K562 (cell line): ENCODE data around the gene CHST8. TPM values are rescaled to one million over a fixed set of nuclear protein-coding genes. Genes with fewer than 3 reads are reported as not detected.

Experiments
- ATAC-seq: fragments of 200-7000 bp; cut with Tn5 transposase; 3 replicates; pipeline ENCODE4 v1.9.1; 2020; ENCODE audit warnings: moderate library complexity
- BruUV-seq: library from RNA; stranded (reverse); fragments of 400-500 nt; replicated peaks from 2 replicates; lab custom pipeline; 2021; lab: Mats Ljungman, UMichigan
- CTCF ChIA-PET: fragments of 300-600 bp; formaldehyde crosslinking; extraction: SDS; loops from one replicate; lab custom pipeline; 2021; ENCODE audit warnings: low intra/inter-chr PET ratio; lab: Yijun Ruan, JAX
- POLR2A ChIA-PET: fragments of 300-600, 350-650 bp; sonication (Branson Sonifier 250); formaldehyde crosslinking; extraction: SDS; loops from one replicate; lab custom pipeline; 2021; ENCODE audit warnings: antibody characterized with exemption, inconsistent platforms; lab: Yijun Ruan, JAX
- DNase-seq, 4 experiments: peaks; one replicate each; pipeline versions ENCODE4 v3.0.0 to v3.0.0-alpha.2; 2011 to 2018; ENCODE audit warnings: low spot score in 3 of 4, mixed read lengths in 3 of 4; ENCODE audit errors: extremely low read depth in 1 of 4
- FAIRE-seq: peaks from 2 replicates; lab custom pipeline; 2011; peaks lifted over from hg19 to GRCh38; lab: Jason Lieb, UNC
- H2AFZ ChIP-seq: 2 replicates; pipeline ENCODE4 v1.6.0; 2011; ENCODE audit warnings: low read depth, low read length, control low read depth, inconsistent platforms
- H3K27ac ChIP-seq: fragments of 200-600 bp; 3 replicates; pipeline ENCODE4 v1.8.0; 2011; ENCODE audit warnings: low read depth, mild to moderate bottlenecking, control low read depth, inconsistent platforms, low read length, moderate library complexity, mixed read lengths; ENCODE audit errors: extremely low read depth
- H3K27me3 ChIP-seq, 2 experiments: fragments of 300-600 bp in 1 of 2; 2 replicates in 1 of 2; 3 replicates in 1 of 2; pipeline versions ENCODE4 v1.6.0 to v1.8.0; 2011; ENCODE audit warnings: inconsistent platforms in 2 of 2, low read length in 2 of 2, mild to moderate bottlenecking in 1 of 2, mixed read lengths in 1 of 2, moderate library complexity in 1 of 2; ENCODE audit not compliant: control insufficient read depth in 2 of 2, insufficient read depth in 2 of 2
- H3K36me3 ChIP-seq: fragments of 300-600 bp; 3 replicates; pipeline ENCODE4 v1.8.0; 2011; ENCODE audit warnings: mild to moderate bottlenecking, low read length, inconsistent platforms; ENCODE audit not compliant: control insufficient read depth, insufficient read depth
- H3K4me1 ChIP-seq, 2 experiments: fragments of 200-600 bp in 1 of 2; replicated peaks in 1 of 2; 2 replicates in 1 of 2; 3 replicates in 1 of 2; pipeline versions ENCODE4 v1.5.1 to v1.8.0; 2011; ENCODE audit warnings: inconsistent platforms in 2 of 2, low read length in 2 of 2, mild to moderate bottlenecking in 1 of 2, mixed read lengths in 1 of 2, moderate library complexity in 1 of 2; ENCODE audit not compliant: control insufficient read depth in 2 of 2, insufficient read depth in 2 of 2
- H3K4me2 ChIP-seq: 2 replicates; pipeline ENCODE4 v1.6.1; 2011; ENCODE audit warnings: low read length, control low read depth, inconsistent platforms, mixed read lengths; ENCODE audit not compliant: insufficient read depth
- H3K4me3 ChIP-seq: fragments of 200-600 bp; sonication (generic), shearing (Covaris generic); 2 replicates; pipeline ENCODE4 v1.5.1; 2016; ENCODE audit warnings: control low read depth, inconsistent platforms
- H3K79me2 ChIP-seq: fragments of 200-600 bp; 3 replicates; pipeline ENCODE4 v1.8.0; 2011; ENCODE audit warnings: low read length, inconsistent platforms; ENCODE audit not compliant: control insufficient read depth, insufficient read depth
- H3K9ac ChIP-seq, 2 experiments: 2 replicates each; pipeline versions ENCODE4 v1.6.0 to v1.6.1; 2011; ENCODE audit warnings: low read depth in 2 of 2, low read length in 2 of 2, control low read depth in 1 of 2, inconsistent platforms in 1 of 2, mild to moderate bottlenecking in 1 of 2, mixed read lengths in 1 of 2; ENCODE audit not compliant: insufficient read depth in 1 of 2
- H3K9me1 ChIP-seq: one replicate; pipeline ENCODE4 v1.6.0; 2011; ENCODE audit warnings: inconsistent platforms, mild to moderate bottlenecking, low read length, moderate library complexity; ENCODE audit not compliant: control insufficient read depth, insufficient read depth
- H3K9me3 ChIP-seq: replicated peaks from 2 replicates; pipeline ENCODE4 v1.5.1; 2011; ENCODE audit warnings: low read depth, low read length, inconsistent platforms; ENCODE audit not compliant: control insufficient read depth, insufficient read depth
- H4K20me1 ChIP-seq: replicated peaks from 2 replicates; pipeline ENCODE4 v1.6.1; 2011; ENCODE audit warnings: low read length, inconsistent platforms, mixed read lengths; ENCODE audit not compliant: control insufficient read depth, insufficient read depth
- ASH1L ChIP-seq: fragments of 450-650 bp; IDR thresholded peaks from 2 replicates; pipeline ENCODE4 v1.6.1; 2018; ENCODE audit warnings: borderline replicate concordance, mild to moderate bottlenecking, low read depth; ENCODE audit not compliant: partially characterized antibody
- FOXA3 ChIP-seq, 2 experiments: fragments of 450-650 bp in 1 of 2; sonication (generic) in 1 of 2; formaldehyde crosslinking; IDR thresholded peaks in 1 of 2; conservative IDR thresholded peaks in 1 of 2; 2 replicates each; pipeline versions ENCODE4 v1.4.0 to v1.8.0; 2020 to 2022; ENCODE audit warnings: mild to moderate bottlenecking in 2 of 2, missing genetic modification reagents in 1 of 2
- GTF2E2 ChIP-seq: fragments of 200-800 bp; sonication (Bioruptor generic); IDR thresholded peaks from 2 replicates; pipeline ENCODE4 v1.6.1; 2016; ENCODE audit warnings: missing genetic modification characterization, missing compliant biosample characterization
- HNRNPL ChIP-seq: fragments of 200-400 bp; formaldehyde crosslinking; IDR thresholded peaks from 2 replicates; pipeline ENCODE4 v1.6.1; 2017; ENCODE audit warnings: low read depth, mild to moderate bottlenecking, low read length
- KLF10 ChIP-seq: fragments of 250-450 bp; sonication (Bioruptor Pico); IDR thresholded peaks from 2 replicates; pipeline ENCODE4 v1.6.1; 2021; ENCODE audit warnings: matching md5 sums
- MAX ChIP-seq: sonication (generic); formaldehyde crosslinking; IDR thresholded peaks from 2 replicates; pipeline ENCODE4 v1.9.0; 2022; ENCODE audit warnings: mild to moderate bottlenecking, missing genetic modification reagents
- POLR2G ChIP-seq: fragments of 200-400 bp; formaldehyde crosslinking; IDR thresholded peaks from 2 replicates; pipeline ENCODE4 v1.6.1; 2017; ENCODE audit warnings: low read depth, mild to moderate bottlenecking, antibody characterized with exemption, low read length, moderate library complexity
- ZNF699 ChIP-seq: fragments of 250-450 bp; sonication (Bioruptor Pico); IDR thresholded peaks from 2 replicates; pipeline ENCODE4 v1.8.0; 2021; ENCODE audit warnings: mild to moderate bottlenecking, moderate library complexity; ENCODE audit not compliant: insufficient replicate concordance
- WGBS: fragments of 100-300 bp; shearing (Covaris generic); methylation state at CpG from one replicate; pipeline ENCODE4 v1.1.6; 2016; ENCODE audit warnings: low coverage, mixed read lengths; ENCODE audit not compliant: insufficient coverage; ENCODE audit errors: missing lambda C conversion rate; 5-methylcytosine and 5-hydroxymethylcytosine counted together
- in situ Hi-C: fragments of 300-500 bp; cut with MboI; formaldehyde crosslinking; loops from 4 replicates; pipeline ENCODE4 v1.15.0; 2018; ENCODE audit warnings: inconsistent platforms, mixed read lengths
- intact Hi-C: fragments of 100-400 bp; cut with micrococcal nuclease; formaldehyde crosslinking; loops from 2 replicates; pipeline ENCODE4 v1.14.2; 2022
- polyA plus RNA-seq, 8 experiments: library from polyadenylated mRNA; depleted of rRNA in 4 of 8; stranded (reverse) in 5 of 8; unstranded in 3 of 8; fragments of >200 nt; fragmentation: Nextera tagmentation in 2 of 8; fragmentation: Illumina TruSeq in 1 of 8; extraction: Ambion mirVana in 2 of 8; extraction: Trizol in 1 of 8; gene quantifications; 2 replicates each; pipeline versions ENCODE4 v1.2.1 to v1.2.3, GENCODE V29; 2011 to 2014; ENCODE audit warnings: inconsistent platforms in 1 of 8, missing spikeins in 1 of 8
- total RNA-seq, 7 experiments: library from RNA; depleted of rRNA in 6 of 7; stranded (reverse); fragments of >200 nt in 6 of 7; fragmentation: Illumina TruSeq in 2 of 7; extraction: Trizol in 2 of 7; gene quantifications; 2 replicates each; pipeline versions ENCODE4 v1.2.1 to v1.2.3, GENCODE V29; 2011 to 2021; ENCODE audit warnings: low replicate concordance in 1 of 7

Gene CHST8
- total and polyA plus RNA-seq, 9 of the 15 experiments (the other 6 are each of a cell fraction or from before 2014, with no cell fraction given): 0.11 TPM; not detected in 8

GRCh38 chr19:33802001-33802400, 180.2 kb downstream of the CHST8 start:
- no peaks in the 10 kb centered on the region for H3K27me3 ChIP-seq
- 0 out of 2 replicates have a peak, but pooled peaks have one; percentile 11 for TF ChIP-seq POLR2G
- TF ChIP-seq HNRNPL: no peak
- no peak for TF ChIP-seq ZNF699
- no peak for TF ChIP-seq FOXA3 (CRISPR knock-in tag; conservative IDR thresholded peaks at IDR 0.05 in 1 of 2, IDR thresholded peaks at IDR 0.05 in 1 of 2)
- no peak for TF ChIP-seq GTF2E2 (tag)
- TF ChIP-seq MAX (CRISPR knock-in tag): no peak
- TF ChIP-seq ASH1L: no peak
- no peak for TF ChIP-seq KLF10 (CRISPR knock-in tag)
- FAIRE-seq (no peak), ATAC-seq (no peak), DNase-seq (no peak)
- no peak overlapping the region for H2AFZ ChIP-seq
- H3K27ac ChIP-seq: no peak overlapping the region
- H3K79me2 ChIP-seq: peaks cover 5% of the 10 kb centered on the region; the same call in 2 of the 3 replicates
- CTCF ChIA-PET: no interaction called here
- H3K4me3 ChIP-seq: no peak overlapping the region
- in situ Hi-C loops: no loop called here
- POLR2A ChIA-PET: interaction anchor here (0.7 kb wide), 1 partner anchor 8 kb away, joined by 4 read pairs; no protein-coding TSS in a partner anchor
- H3K9me1 ChIP-seq: no peaks in the 10 kb centered on the region
- intact Hi-C loops: no loop called here
- peaks cover 0 to 22% of the 10 kb centered on the region in 2 experiments; a peak in 2 of 5 replicates for H3K4me1 ChIP-seq
- H4K20me1 ChIP-seq: no peaks in the 10 kb centered on the region
- BruUV-seq: no TSS peak
- WGBS: 91% methylated on average over 9 of the region's 10 CpGs
- no peak overlapping the region for H3K4me2 ChIP-seq
- peaks cover 78% of the 10 kb centered on the region; the same call in 2 of the 3 replicates for H3K36me3 ChIP-seq
- no peak overlapping the region for H3K9ac ChIP-seq
- no peaks in the 10 kb centered on the region for H3K9me3 ChIP-seq
